Left kidney (tissue), 8 donors: ENCODE results near the gene OGFOD1. TPM values are rescaled to one million over a fixed set of nuclear protein-coding genes. Genes with fewer than 3 reads are reported as not detected.
A peak's percentile ranks its signal among the peaks of the same experiment; 100 is the strongest.

Experiments
- DNase-seq: peaks from one replicate; pipeline ENCODE4 v3.0.0-alpha.2; 2013
- long read RNA-seq, 8 donors: transcript quantifications; one replicate each; lab custom pipeline, GENCODE V29; 2026
- polyA plus RNA-seq: library from polyadenylated mRNA; unstranded; fragments of 120-200 nt; gene quantifications from one replicate; pipeline ENCODE4 v1.2.1, GENCODE V29; 2013; ENCODE audit not compliant: insufficient read length

The OGFOD1 gene
- polyA plus RNA-seq, result 42.2 TPM
- long read RNA-seq, donor 1, full-length matches to known transcripts, result 7 of 12 reads
- long read RNA-seq, donor 1, partial matches to known transcripts, result 5 of 12 reads
- long read RNA-seq, donor 1, other reads (novel, unspliced or antisense), result 0 of 12 reads
- long read RNA-seq, donor 2, partial matches to known transcripts, result 5 of 6 reads
- long read RNA-seq, donor 2, other reads (novel, unspliced or antisense), result 0 of 6 reads
- long read RNA-seq, donor 3, full-length matches to known transcripts, result 6 of 6 reads
- long read RNA-seq, donor 3, partial matches to known transcripts, result 0 of 6 reads
- long read RNA-seq, donor 3, other reads (novel, unspliced or antisense), result 0 of 6 reads
- long read RNA-seq, donor 4, result 0 reads
- long read RNA-seq, donor 5, full-length matches to known transcripts, result 6 of 136 reads
- long read RNA-seq, donor 5, partial matches to known transcripts, result 117 of 136 reads
- long read RNA-seq, donor 5, other reads (novel, unspliced or antisense), result 13 of 136 reads
- long read RNA-seq, donor 6, full-length matches to known transcripts, result 4 of 4 reads
- long read RNA-seq, donor 6, partial matches to known transcripts, result 0 of 4 reads
- long read RNA-seq, donor 6, other reads (novel, unspliced or antisense), result 0 of 4 reads
- long read RNA-seq, donor 7, full-length matches to known transcripts, result 9 of 69 reads
- long read RNA-seq, donor 7, partial matches to known transcripts, result 60 of 69 reads
- long read RNA-seq, donor 7, other reads (novel, unspliced or antisense), result 0 of 69 reads
- long read RNA-seq, donor 8, full-length matches to known transcripts, result 4 of 24 reads
- long read RNA-seq, donor 8, partial matches to known transcripts, result 15 of 24 reads
- long read RNA-seq, donor 8, other reads (novel, unspliced or antisense), result 5 of 24 reads

DNA sequence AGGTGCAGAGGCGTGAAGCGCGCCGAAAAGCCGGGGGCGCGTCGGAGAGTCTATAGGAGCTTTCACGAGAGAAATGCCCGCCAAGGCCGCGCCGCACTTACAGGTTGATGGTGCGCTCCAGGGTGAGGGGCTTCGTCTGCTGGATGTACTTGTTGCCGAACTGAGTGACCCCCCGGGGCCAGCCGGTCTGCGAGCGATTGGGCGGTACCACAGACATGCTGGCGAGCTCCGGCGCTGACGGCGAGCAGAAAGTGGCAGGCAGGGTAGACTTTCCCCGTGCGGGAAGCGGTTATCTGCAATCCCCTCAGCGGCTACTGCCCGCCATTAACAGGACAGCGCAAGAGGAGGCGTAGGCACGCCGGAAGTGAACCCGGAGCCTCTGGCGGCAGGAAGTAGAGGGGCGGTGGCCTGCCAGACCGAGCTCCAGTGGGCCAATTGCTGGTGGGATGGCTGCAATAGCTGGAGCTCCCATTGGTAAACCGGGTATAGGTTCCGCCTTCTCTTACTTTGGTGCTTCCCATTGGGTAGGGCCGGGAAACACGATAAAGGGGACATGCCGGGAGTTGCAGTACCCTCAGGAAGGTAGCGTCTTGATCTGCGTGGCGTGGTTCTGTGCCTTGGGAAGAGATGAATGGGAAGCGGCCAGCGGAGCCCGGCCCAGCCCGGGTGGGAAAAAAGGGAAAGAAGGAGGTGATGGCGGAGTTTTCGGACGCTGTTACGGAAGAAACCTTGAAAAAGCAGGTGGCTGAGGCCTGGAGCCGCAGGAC, at the start of gene OGFOD1, which contains the start of gene NUDT21:
Gene OGFOD1, plus strand, starts transcription at position 569 of the 767 bp plus-strand sequence. Its CDS starts 59 bp downstream, at position 628.
Gene NUDT21, minus strand, starts transcription at position 347 of the 767 bp plus-strand sequence. Its CDS starts 130 bp downstream, at position 217.
- peak; percentile 96 for DNase-seq

DNA sequence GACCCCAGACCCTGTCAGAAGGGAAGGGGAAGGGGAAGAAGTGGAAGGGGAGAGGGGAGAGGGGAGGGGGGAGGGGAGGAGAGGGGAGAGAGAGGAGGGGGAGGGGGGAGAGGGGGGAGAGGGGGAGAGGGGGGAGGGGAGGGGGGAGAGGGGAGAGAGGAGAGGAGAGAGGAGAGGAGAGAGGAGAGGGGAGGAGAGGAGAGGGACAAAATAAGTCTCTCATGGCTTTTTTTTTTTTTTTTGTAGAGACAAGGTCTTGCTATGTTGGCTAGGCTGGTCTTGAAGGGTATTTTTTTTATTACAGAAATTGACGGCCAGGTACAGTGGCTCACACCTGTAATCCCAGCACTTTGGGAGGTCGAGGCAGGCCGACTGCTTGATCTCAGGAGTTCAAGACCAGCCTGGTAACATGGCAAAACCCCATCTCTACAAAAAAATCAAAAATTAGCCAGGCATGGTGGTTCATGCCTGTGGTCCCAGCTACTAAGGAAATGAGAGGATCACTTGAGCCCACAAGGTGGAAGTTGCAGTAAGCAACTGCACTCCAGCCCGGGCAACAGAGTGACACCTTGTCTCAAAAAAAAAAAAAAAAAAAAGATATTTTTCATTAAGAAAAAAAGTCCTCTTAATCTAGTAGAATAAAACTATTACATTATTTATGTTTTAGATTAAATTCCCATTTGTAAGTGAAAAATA, 45.2 kb upstream of the OGFOD1 start:
- no peak for DNase-seq

DNA sequence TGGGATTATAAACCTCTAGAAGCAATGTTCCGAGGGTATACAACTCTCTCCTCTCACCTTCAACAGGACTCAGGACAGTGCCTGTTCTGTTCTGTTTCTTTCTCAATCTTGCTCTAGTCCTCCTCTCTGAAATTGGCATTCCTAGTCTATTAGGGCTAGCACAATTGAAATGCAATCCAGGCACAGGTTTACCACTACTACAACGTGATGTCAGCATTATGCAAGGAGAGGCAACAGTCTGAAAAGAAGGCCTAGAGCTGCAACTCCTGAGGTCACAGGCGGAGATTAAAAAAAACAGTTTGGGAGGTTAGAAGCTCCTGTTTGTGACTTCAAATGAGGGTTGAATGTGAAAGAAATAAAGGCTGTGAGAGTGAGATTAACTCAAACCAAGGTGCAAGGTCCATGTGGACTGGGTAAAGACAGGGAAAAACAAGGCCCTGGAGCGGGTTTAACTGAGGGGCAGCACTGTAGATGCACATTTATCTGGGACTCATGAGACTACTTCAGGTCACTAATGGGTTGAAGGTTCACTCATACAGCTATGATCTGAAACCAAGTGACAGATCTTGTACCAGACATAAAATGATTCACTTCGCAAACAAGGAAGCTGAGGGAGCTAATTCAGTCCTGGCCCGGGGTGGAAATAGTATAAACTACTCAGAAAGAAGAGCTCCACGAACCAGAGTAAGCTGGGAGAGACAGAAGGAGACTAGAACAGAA, 42.8 kb upstream of the OGFOD1 start:
- no peak for DNase-seq

GRCh38 chr16:56409195-56409594, 42.2 kb upstream of the OGFOD1 start:
- DNase-seq, result no peak

DNA sequence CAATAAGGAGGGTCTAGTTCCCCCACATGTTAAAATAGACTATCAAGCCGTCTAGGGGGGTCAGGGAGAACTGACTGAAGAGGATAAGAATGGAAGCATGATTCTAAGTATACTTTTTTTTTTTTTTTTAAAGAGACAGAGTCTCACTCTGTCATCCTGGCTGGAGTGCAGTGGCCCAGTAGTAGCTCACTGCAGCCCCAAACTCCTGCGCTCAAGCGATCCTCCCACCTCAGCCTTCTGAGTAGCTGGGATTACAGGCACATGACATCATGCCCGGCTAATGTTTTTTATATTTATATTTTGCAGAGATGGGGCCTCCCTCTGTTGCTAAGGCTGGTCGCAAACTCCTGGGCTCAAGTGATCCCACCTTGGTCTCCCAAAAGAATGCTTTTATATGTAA, 40.2 kb upstream of the OGFOD1 start:
- no peak for DNase-seq

GRCh38 chr16:56411624-56412023, 39.7 kb upstream of the OGFOD1 start:
- no peak for DNase-seq

DNA sequence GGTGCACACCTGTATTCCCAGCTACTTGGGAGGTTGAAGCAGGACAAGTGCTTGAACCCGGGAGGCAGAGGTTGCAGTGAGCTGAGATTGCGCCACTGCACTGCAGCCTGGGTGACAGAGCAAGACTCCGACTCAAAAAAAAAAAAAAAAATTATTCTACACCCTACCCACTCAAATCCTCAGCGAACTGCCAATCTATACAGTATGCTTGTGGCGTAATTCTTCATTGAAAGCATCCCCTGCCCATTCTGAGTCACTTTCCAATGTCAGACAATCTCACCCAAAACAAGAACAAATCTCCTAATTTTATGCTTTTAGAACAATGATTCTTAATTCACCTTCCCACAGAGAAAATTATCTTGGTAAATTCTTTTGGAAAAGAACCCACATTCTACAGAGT, 38.0 kb upstream of the OGFOD1 start:
- no peak for DNase-seq

- DNase-seq, result no peak
Measured at GRCh38 chr16:56414366-56414765, 37.0 kb upstream of the OGFOD1 start.

- no peak for DNase-seq
Measured at GRCh38 chr16:56415875-56416274, 35.5 kb upstream of the OGFOD1 start.

DNA sequence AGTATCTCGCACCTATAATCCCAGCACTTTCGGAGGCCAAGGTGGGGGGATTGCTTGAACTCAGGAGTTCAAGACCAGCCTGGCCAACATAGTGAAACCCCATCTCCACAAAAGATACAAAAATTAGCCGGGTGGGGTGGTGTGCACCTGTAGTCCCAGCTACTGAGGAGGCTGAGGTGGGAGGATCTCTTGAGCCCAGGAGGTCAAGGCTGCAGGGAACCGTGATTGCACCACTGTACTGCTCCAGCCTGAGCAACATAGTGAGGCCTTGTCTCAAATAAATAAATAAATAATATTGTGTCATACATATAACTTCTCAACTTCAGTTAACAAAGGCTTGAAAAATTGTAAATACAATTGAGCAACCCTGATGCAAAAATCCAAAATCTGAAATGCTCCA, 34.2 kb upstream of the OGFOD1 start:
- no peak for DNase-seq

GRCh38 chr16:56419740-56420548, 31.4 kb upstream of the OGFOD1 start:
- no peak for DNase-seq

GRCh38 chr16:56420613-56421012, 30.7 kb upstream of the OGFOD1 start:
- no peak for DNase-seq

DNA sequence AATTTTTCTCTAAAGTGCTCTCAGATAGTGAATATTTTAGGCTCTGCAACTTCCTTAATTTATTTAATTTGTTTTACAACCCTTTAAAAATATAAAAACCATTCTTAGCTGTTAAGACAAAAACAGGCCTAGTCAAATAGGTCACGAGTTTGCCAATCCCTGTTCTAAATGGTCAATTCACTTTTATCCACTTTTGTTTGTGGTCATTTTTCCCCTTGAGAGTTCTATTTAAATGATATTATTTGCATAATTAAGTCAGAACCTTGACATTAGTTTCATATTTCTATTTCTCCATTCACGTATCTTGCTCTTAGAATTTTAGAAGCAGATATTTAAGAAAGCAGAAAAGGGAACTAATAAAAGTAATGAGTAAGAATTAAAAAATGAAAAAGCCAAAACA, 30.0 kb upstream of the OGFOD1 start:
- no peak for DNase-seq

- DNase-seq, result no peak
Measured at GRCh38 chr16:56421976-56422669, 29.2 kb upstream of the OGFOD1 start.

DNA sequence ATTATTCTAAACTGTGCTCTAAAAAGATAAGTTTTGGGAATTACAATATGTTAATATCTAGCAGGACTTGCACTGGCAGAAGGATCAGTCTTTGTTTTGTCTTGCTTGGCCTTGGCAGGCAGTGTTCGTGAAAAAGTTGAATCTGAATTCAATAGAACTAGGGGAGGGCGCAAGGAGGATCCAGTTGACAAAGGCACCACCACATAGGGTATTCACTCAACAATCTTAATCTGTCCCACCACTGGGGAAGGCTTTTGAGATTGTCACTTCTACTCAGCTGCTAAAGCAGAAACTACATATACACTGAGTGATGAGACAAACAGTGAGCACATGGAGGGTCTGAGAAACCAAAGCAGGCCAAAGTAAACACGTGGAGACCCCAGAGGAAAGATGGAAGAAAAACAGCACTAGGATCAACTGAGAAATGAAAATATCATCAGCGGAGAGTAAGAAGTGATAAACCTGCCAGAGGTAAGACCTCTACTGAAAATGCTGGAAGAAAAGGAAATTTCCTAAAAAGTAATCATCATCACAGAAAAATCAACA, 28.4 kb upstream of the OGFOD1 start:
- DNase-seq, result no peak

- no peak for DNase-seq
Measured at GRCh38 chr16:56423584-56424403, 27.6 kb upstream of the OGFOD1 start.

DNA sequence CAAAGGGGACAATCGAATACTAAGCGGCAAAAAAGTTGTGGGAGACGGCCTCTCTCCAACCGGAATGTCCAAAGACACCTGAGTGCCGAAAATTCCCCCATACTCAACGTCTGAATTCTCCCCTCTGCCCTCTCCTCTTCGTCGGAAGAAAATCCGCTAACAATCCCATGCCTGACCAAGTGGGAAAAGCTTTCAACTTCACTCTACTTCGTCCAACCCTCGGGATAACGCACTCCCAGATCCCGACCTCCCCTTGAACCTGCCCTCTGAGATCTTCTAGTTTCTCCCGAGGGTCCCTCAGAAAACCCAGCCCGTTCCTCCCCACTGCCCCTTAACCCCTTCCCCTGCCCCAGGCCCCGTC, 27.0 kb upstream of the OGFOD1 start:
- DNase-seq, result peak; percentile 28

GRCh38 chr16:56424791-56425438, 26.4 kb upstream of the OGFOD1 start:
- peak; percentile 47 for DNase-seq
